Endothelial cell of umbilical vein (primary cell): ENCODE data around the gene KHDC3L. TPM values are rescaled to one million over a fixed set of nuclear protein-coding genes. Genes with fewer than 3 reads are reported as not detected.
"Not testable (repeated sequence)": the region's sequence is repeated elsewhere in the genome, so short reads cannot be mapped to it uniquely, and the experiment has no call there.

Experiments
- BruUV-seq: library from RNA; stranded (reverse); fragments of 400-500 nt; replicated peaks from 2 replicates; lab custom pipeline; 2021; lab: Mats Ljungman, UMichigan
- CTCF ChIA-PET: fragments of 300-600, 350-600 bp; sonication (Branson Sonifier 250); formaldehyde crosslinking; loops from one replicate; lab custom pipeline; 2021; ENCODE audit warnings: antibody characterized with exemption, inconsistent platforms; lab: Charles Lee
- POLR2A ChIA-PET: fragments of 300-600, 350-600 bp; sonication (Branson Sonifier 250); formaldehyde crosslinking; loops from one replicate; lab custom pipeline; 2021; ENCODE audit warnings: antibody characterized with exemption, inconsistent platforms; lab: Charles Lee
- DNase-seq: peaks from one replicate; pipeline ENCODE4 v3.0.0-alpha.2; 2011; ENCODE audit warnings: low read depth, low spot score
- FAIRE-seq: peaks from 2 replicates; lab custom pipeline; 2011; peaks lifted over from hg19 to GRCh38; lab: Jason Lieb, UNC
- H2AFZ ChIP-seq: 2 replicates; pipeline ENCODE4 v1.6.0; 2012; ENCODE audit warnings: low read depth, low read length, control low read depth, inconsistent platforms
- H3K27ac ChIP-seq: 2 replicates; pipeline ENCODE4 v1.5.1; 2011; ENCODE audit warnings: low read depth, mild to moderate bottlenecking, control low read depth, low read length, moderate library complexity; ENCODE audit not compliant: insufficient read depth
- H3K27me3 ChIP-seq, 2 experiments: 2 replicates each; pipeline versions ENCODE4 v1.6.0 to v1.6.1; 2011; ENCODE audit warnings: low read length in 2 of 2, mixed read lengths in 1 of 2; ENCODE audit not compliant: control insufficient read depth in 2 of 2, insufficient read depth in 2 of 2
- H3K36me3 ChIP-seq, 2 experiments: 2 replicates in 1 of 2; 3 replicates in 1 of 2; pipeline ENCODE4 v1.5.1; 2011; ENCODE audit warnings: low read length in 2 of 2, mild to moderate bottlenecking in 1 of 2, moderate library complexity in 1 of 2; ENCODE audit not compliant: control insufficient read depth in 2 of 2, insufficient read depth in 2 of 2; ENCODE audit errors: extremely low read depth in 1 of 2
- H3K4me1 ChIP-seq: 3 replicates; pipeline ENCODE4 v1.5.1; 2011; ENCODE audit warnings: mild to moderate bottlenecking, low read length; ENCODE audit not compliant: control insufficient read depth, insufficient read depth; ENCODE audit errors: extremely low read depth
- H3K4me2 ChIP-seq: 2 replicates; pipeline ENCODE4 v1.6.1; 2011; ENCODE audit warnings: low read length, control low read depth, mixed read lengths; ENCODE audit not compliant: insufficient read depth
- H3K4me3 ChIP-seq, 3 experiments: fragments of 200-600 bp in 1 of 3; sonication (generic), shearing (Covaris generic) in 1 of 3; replicated peaks in 1 of 3; 2 replicates each; pipeline ENCODE4 v1.5.1; 2011 to 2016; ENCODE audit warnings: control low read depth in 3 of 3, low read length in 3 of 3, mild to moderate bottlenecking in 2 of 3, inconsistent platforms in 1 of 3, low read depth in 1 of 3, moderate library complexity in 1 of 3; ENCODE audit not compliant: insufficient read depth in 1 of 3
- H3K79me2 ChIP-seq: 2 replicates; pipeline ENCODE4 v1.6.0; 2012; ENCODE audit warnings: low read length, inconsistent platforms; ENCODE audit not compliant: control insufficient read depth, insufficient read depth
- H3K9ac ChIP-seq: replicated peaks from 2 replicates; pipeline ENCODE3; 2011; ENCODE audit warnings: low read length, control low read depth; ENCODE audit not compliant: insufficient read depth; ENCODE audit errors: extremely low read depth
- H3K9me1 ChIP-seq: replicated peaks from 3 replicates; pipeline ENCODE4 v1.6.0; 2011; ENCODE audit warnings: mild to moderate bottlenecking, low read length; ENCODE audit not compliant: control insufficient read depth, insufficient read depth; ENCODE audit errors: extremely low read depth
- H3K9me3 ChIP-seq: replicated peaks from 2 replicates; pipeline ENCODE4 v1.5.1; 2012; ENCODE audit warnings: low read length, inconsistent platforms; ENCODE audit not compliant: control insufficient read depth, insufficient read depth
- H4K20me1 ChIP-seq: replicated peaks from 2 replicates; pipeline ENCODE3; 2011; ENCODE audit warnings: mild to moderate bottlenecking, low read length; ENCODE audit not compliant: control insufficient read depth, insufficient read depth; ENCODE audit errors: extremely low read depth
- CTCF ChIP-seq, 2 donors: IDR thresholded peaks; 1 replicate in 1 of 2; 2 replicates in 1 of 2; pipeline ENCODE4 v1.5.1; 2011; ENCODE audit warnings: low read length in 2 of 2, mild to moderate bottlenecking in 2 of 2, moderate library complexity in 2 of 2, control low read depth in 1 of 2, inconsistent platforms in 1 of 2, low read depth in 1 of 2; ENCODE audit not compliant: insufficient read depth in 1 of 2; ENCODE audit errors: extremely low read depth in 1 of 2
- EZH2 ChIP-seq: IDR thresholded peaks from 2 replicates; pipeline ENCODE4 v1.6.1; 2012; ENCODE audit warnings: borderline replicate concordance, low read depth, mild to moderate bottlenecking, moderate library complexity, low read length, inconsistent platforms; ENCODE audit not compliant: severe bottlenecking
- FOS ChIP-seq: IDR thresholded peaks from 2 replicates; pipeline ENCODE4 v1.6.1; 2011; ENCODE audit warnings: mild to moderate bottlenecking, low read length, moderate library complexity, borderline replicate concordance; ENCODE audit not compliant: insufficient read depth
- GATA2 ChIP-seq: IDR thresholded peaks from 2 replicates; pipeline ENCODE4 v1.7.0; 2011; ENCODE audit warnings: low read depth, mild to moderate bottlenecking, moderate library complexity, mixed read lengths, low read length; ENCODE audit not compliant: insufficient read length, insufficient read depth
- JUN ChIP-seq: IDR thresholded peaks from 2 replicates; pipeline ENCODE4 v1.6.1; 2011; ENCODE audit warnings: borderline replicate concordance, low read depth; ENCODE audit not compliant: insufficient read length, insufficient read depth
- MAX ChIP-seq: IDR thresholded peaks from 2 replicates; pipeline ENCODE4 v1.6.1; 2011; ENCODE audit not compliant: insufficient read depth, insufficient read length
- MYC ChIP-seq: IDR thresholded peaks from one replicate; pipeline ENCODE4 v1.6.1; 2011; ENCODE audit warnings: mild to moderate bottlenecking, low read depth, low read length
- POLR2AphosphoS5 ChIP-seq: IDR thresholded peaks from 2 replicates; pipeline ENCODE4 v1.6.1; 2012; ENCODE audit warnings: low read depth, mild to moderate bottlenecking, control low read depth, low read length, moderate library complexity; ENCODE audit not compliant: insufficient read depth
- dilution Hi-C: fragments of 300-500 bp; cut with MboI; formaldehyde crosslinking; loops from one replicate; pipeline ENCODE4 v1.15.0; 2019; ENCODE audit warnings: low sequenced_read_pairs; ENCODE audit not compliant: extremely low pct_ligation_motif_present
- intact Hi-C: fragments of 100-400 bp; cut with micrococcal nuclease; formaldehyde crosslinking; loops from one replicate; pipeline ENCODE4 v1.10.0; 2022
- polyA plus RNA-seq, 4 experiments: library from polyadenylated mRNA; depleted of rRNA in 3 of 4; stranded (reverse) in 3 of 4; unstranded in 1 of 4; fragments of >200 nt; gene quantifications; 2 replicates each; pipeline versions ENCODE4 v1.2.1 to v1.2.3, GENCODE V29; 2011 to 2012; ENCODE audit warnings: missing spikeins in 1 of 4
- total RNA-seq: library from RNA; stranded (reverse); gene quantifications from 2 replicates; pipeline ENCODE4 v1.2.3, GENCODE V29; 2021

KHDC3L gene
- total and polyA plus RNA-seq, 2 donors (not counting 3 experiments of a cell fraction or from before 2014, with no cell fraction given), result not detected

GRCh38 chr6:73381531-73381930 is 19.1 kb downstream of the KHDC3L start:
- H3K9ac ChIP-seq, H3K9me3 ChIP-seq, H3K27me3 ChIP-seq, POLR2A ChIA-PET, H3K9me1 ChIP-seq, H4K20me1 ChIP-seq, FAIRE-seq, H3K79me2 ChIP-seq, dilution Hi-C loops, H3K4me2 ChIP-seq, H3K27ac ChIP-seq, H3K4me1 ChIP-seq, BruUV-seq, H3K4me3 ChIP-seq, H3K36me3 ChIP-seq, H2AFZ ChIP-seq, DNase-seq, intact Hi-C loops: not testable (repeated sequence)
- CTCF ChIA-PET, result interaction anchor here (0.9 kb wide), 1 partner anchor 7 kb away, joined by 3 read pairs; no protein-coding TSS in a partner anchor

GRCh38 chr6:73382462-73383113 is 20.1 kb downstream of the KHDC3L start:
- no peak overlapping the region for H3K4me3 ChIP-seq
- no peaks in the 10 kb centered on the region for H3K36me3 ChIP-seq
- no peaks in the 10 kb centered on the region for H3K4me1 ChIP-seq
- no peak overlapping the region for H2AFZ ChIP-seq
- H3K4me2 ChIP-seq, result no peak overlapping the region
- no peak overlapping the region for H3K27ac ChIP-seq
- POLR2A ChIA-PET, result no interaction called here
- H3K27me3 ChIP-seq, result no peaks in the 10 kb centered on the region
- intact Hi-C loops, result no loop called here
- H3K9me3 ChIP-seq, result no peaks in the 10 kb centered on the region
- TF ChIP-seq CTCF (IDR thresholded peaks at IDR 0.05; ENCODE audit: extremely low read depth in 1 of 2, insufficient read depth in 1 of 2, low read depth in 1 of 2, low read length in 2 of 2) (no peak), EZH2 (no peak), MAX (no peak), POLR2AphosphoS5 (no peak), GATA2 (no peak), JUN (no peak), MYC (no peak), FOS (no peak)
- H3K79me2 ChIP-seq, result no peaks in the 10 kb centered on the region
- no TSS peak for BruUV-seq
- no peaks in the 10 kb centered on the region for H4K20me1 ChIP-seq
- CTCF ChIA-PET, result interaction anchor here (0.6 kb wide), 1 partner anchor 247 kb away, joined by 3 read pairs; no protein-coding TSS in a partner anchor
- dilution Hi-C loops, result no loop called here
- FAIRE-seq, result no peak
- no peaks in the 10 kb centered on the region for H3K9me1 ChIP-seq
- DNase-seq, result no peak
- H3K9ac ChIP-seq, result no peak overlapping the region
